A549 (cell line): ENCODE data around the gene GRPEL2.

Experiments
- CTCF ChIP-seq: fragments of >200 bp; sonication (Bioruptor Twin); formaldehyde crosslinking; IDR thresholded peaks from 3 replicates; pipeline ENCODE4 v1.5.1; 2016
- ESRRA ChIP-seq: fragments of 150-350 bp; IDR thresholded peaks from 2 replicates; pipeline ENCODE4 v1.6.1; 2014; ENCODE audit warnings: mild to moderate bottlenecking, low read length, borderline replicate concordance
- MYC ChIP-seq: IDR thresholded peaks from 2 replicates; pipeline ENCODE4 v1.6.1; 2012; ENCODE audit warnings: mild to moderate bottlenecking, inconsistent platforms, low read length, improper control_type of control experiment, borderline replicate concordance
- POLR2A ChIP-seq: IDR thresholded peaks from 2 replicates; pipeline ENCODE4 v1.6.1; 2012; ENCODE audit warnings: mild to moderate bottlenecking, low read length
- RFX5 ChIP-seq: fragments of 450-650 bp; IDR thresholded peaks from 2 replicates; pipeline ENCODE4 v1.7.1; 2014; ENCODE audit warnings: antibody characterized with exemption, mild to moderate bottlenecking, moderate library complexity
- TF ChIP-seq, protein P1 (sequence below): IDR thresholded peaks from 2 replicates; pipeline ENCODE4 v1.6.1; 2012
- TF ChIP-seq, protein P2 (sequence below): fragments of 250-450 bp; sonication (Bioruptor Pico); IDR thresholded peaks from 2 replicates; pipeline ENCODE4 v1.5.0; 2021; ENCODE audit warnings: mild to moderate bottlenecking, moderate library complexity, borderline replicate concordance

- TF ChIP-seq CTCF: no peak
- TF ChIP-seq MYC: no peak
- no peak for TF ChIP-seq ESRRA
- no peak for TF ChIP-seq RFX5
- no peak for TF ChIP-seq POLR2A
- TF ChIP-seq, protein P1, sequence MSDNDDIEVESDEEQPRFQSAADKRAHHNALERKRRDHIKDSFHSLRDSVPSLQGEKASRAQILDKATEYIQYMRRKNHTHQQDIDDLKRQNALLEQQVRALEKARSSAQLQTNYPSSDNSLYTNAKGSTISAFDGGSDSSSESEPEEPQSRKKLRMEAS: no peak
- TF ChIP-seq, protein P2, sequence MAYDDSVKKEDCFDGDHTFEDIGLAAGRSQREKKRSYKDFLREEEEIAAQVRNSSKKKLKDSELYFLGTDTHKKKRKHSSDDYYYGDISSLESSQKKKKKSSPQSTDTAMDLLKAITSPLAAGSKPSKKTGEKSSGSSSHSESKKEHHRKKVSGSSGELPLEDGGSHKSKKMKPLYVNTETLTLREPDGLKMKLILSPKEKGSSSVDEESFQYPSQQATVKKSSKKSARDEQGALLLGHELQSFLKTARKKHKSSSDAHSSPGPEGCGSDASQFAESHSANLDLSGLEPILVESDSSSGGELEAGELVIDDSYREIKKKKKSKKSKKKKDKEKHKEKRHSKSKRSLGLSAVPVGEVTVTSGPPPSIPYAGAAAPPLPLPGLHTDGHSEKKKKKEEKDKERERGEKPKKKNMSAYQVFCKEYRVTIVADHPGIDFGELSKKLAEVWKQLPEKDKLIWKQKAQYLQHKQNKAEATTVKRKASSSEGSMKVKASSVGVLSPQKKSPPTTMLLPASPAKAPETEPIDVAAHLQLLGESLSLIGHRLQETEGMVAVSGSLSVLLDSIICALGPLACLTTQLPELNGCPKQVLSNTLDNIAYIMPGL (CRISPR knock-in tag): no peak
Measured at GRCh38 chr5:149313151-149313841, 32.0 kb upstream of the GRPEL2 start.
